Measurements from ENCODE around the gene HOXC5. TPM values are rescaled to one million over a fixed set of nuclear protein-coding genes. Genes with fewer than 3 reads are reported as not detected.

The HOXC5 gene
- total RNA-seq, 1 donor from 2014 or later = not detected

DNA sequence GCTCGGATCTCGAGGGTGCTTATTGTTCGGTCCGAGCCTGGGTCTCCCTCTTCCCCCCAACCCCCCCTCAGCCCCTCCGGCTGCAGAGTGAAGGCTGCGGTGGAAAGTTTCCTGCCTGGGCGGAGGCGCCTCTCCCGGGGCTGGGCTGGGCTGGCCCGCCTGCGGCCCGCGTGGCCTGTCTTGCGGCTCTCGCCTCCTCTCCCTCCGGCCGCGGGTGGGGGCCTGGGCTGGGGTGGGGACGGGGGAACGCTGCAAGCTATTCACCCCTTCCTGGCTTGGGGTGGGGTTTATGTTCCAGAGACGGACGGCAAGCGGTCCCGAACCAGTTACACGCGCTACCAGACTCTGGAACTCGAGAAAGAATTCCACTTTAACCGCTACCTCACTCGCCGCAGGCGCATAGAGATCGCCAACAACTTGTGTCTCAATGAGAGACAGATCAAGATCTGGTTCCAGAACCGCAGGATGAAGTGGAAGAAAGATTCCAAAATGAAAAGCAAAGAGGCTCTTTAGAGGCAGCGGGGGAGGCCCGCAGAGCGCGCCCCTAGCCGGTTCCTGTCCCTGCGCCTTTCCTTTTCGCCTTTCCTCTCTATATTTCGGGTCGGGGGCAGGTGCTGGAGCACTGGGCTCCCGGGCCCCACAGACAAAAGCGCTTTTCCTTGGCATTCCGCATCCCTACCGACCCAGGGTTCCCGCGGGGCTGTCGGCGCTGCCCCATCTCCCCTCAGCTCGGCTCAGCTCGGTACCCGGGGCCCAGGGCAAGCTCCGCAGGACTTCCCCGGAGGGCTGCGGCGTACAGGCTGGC, 1.3 kb downstream of the HOXC5 start:
- Mint-ChIP-seq H3K27ac (ENCODE audit: unreplicated experiment) (no peak overlapping the region), H3K27me3 (ENCODE audit: unreplicated experiment) (peaks cover 82% of the 10 kb centered on the region), H3K4me3 (ENCODE audit: unreplicated experiment) (no peak overlapping the region), H3K36me3 (ENCODE audit: unreplicated experiment) (no peaks in the 10 kb centered on the region), H3K9me3 (ENCODE audit: unreplicated experiment) (peaks cover 4% of the 10 kb centered on the region), H3K4me1 (ENCODE audit: unreplicated experiment) (peaks cover 21% of the 10 kb centered on the region)
- DNase-seq (ENCODE audit: extremely low spot score, unreplicated experiment) = no peak
- no peak for TF ChIP-seq CTCF (IDR thresholded peaks at IDR 0.05)

DNA sequence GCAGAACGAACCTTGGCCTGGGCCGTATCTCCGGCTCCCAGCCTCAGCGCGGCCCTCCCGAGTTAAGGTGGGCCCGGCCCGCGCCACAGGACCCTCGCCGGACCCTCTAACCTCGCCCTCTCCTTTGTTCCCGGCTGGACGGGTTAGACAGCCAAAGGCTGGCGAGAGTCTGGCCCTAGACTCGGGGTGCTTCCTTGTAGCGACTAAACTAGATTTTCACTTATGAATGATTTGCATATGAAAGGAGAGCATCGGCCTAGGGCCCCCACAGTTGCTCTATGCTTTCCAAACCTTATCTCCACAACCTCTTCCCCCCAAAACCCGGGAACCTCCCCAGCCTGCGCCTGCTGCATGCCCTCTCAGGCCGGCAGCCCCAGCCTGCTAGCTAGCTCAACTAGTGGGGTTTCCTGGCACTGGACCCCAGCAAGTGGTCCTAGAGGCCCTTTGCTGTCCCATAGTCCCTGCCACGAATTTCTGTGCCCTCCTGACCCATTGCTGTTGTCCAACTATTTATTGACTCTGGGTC, 2.0 kb downstream of the HOXC5 start:
- no peaks in the 10 kb centered on the region for H3K36me3 Mint-ChIP-seq (ENCODE audit: unreplicated experiment)
- TF ChIP-seq CTCF (IDR thresholded peaks at IDR 0.05) = no peak
- peaks cover 16% of the 10 kb centered on the region for H3K4me1 Mint-ChIP-seq (ENCODE audit: unreplicated experiment)
- no peak overlapping the region for H3K27ac Mint-ChIP-seq (ENCODE audit: unreplicated experiment)
- no peak overlapping the region for H3K4me3 Mint-ChIP-seq (ENCODE audit: unreplicated experiment)
- peaks cover 83% of the 10 kb centered on the region for H3K27me3 Mint-ChIP-seq (ENCODE audit: unreplicated experiment)
- DNase-seq (ENCODE audit: extremely low spot score, unreplicated experiment) = no peak
- peaks cover 4% of the 10 kb centered on the region for H3K9me3 Mint-ChIP-seq (ENCODE audit: unreplicated experiment)

DNA sequence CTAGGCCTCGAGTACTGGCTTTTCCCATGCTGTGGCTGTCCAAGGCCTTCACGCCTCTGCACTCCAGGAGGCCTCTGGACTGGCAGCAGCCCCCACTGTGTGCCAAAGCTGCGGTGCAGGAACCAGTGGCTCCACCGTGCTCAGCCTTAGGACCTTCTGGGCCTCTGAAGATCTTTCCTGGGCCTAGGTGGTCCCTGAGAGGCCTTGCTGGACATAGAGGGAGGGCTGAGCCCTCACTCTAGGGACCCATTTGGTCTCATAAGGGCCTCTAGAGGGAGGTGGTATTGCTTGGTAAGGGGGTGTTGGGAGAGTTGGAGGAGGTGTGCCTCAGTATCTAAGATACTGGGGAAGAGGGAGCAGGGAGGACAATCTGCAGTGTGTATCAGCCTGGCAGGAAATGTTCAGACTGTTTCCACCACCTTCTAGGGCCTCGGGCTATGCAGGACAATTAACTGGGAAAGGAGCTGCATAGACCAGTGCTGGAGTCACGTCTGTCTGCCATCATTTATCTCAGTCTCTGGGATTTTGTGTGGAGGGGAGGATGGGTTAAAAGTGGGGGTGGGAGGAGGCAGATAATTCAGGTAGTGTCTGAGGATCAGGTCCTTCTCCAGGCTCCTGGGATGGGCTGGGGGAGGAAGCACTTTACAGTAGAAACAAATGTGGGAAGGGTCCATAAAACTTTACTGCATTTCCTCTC, 2.9 kb downstream of the HOXC5 start:
- Mint-ChIP-seq H3K9me3 (ENCODE audit: unreplicated experiment) (peaks cover 4% of the 10 kb centered on the region), H3K4me1 (ENCODE audit: unreplicated experiment) (peaks cover 11% of the 10 kb centered on the region), H3K27ac (ENCODE audit: unreplicated experiment) (no peak overlapping the region), H3K36me3 (ENCODE audit: unreplicated experiment) (no peaks in the 10 kb centered on the region), H3K4me3 (ENCODE audit: unreplicated experiment) (no peak overlapping the region), H3K27me3 (ENCODE audit: unreplicated experiment) (peaks cover 86% of the 10 kb centered on the region)
- DNase-seq (ENCODE audit: extremely low spot score, unreplicated experiment) = no peak
- no peak for TF ChIP-seq CTCF (IDR thresholded peaks at IDR 0.05)

DNA sequence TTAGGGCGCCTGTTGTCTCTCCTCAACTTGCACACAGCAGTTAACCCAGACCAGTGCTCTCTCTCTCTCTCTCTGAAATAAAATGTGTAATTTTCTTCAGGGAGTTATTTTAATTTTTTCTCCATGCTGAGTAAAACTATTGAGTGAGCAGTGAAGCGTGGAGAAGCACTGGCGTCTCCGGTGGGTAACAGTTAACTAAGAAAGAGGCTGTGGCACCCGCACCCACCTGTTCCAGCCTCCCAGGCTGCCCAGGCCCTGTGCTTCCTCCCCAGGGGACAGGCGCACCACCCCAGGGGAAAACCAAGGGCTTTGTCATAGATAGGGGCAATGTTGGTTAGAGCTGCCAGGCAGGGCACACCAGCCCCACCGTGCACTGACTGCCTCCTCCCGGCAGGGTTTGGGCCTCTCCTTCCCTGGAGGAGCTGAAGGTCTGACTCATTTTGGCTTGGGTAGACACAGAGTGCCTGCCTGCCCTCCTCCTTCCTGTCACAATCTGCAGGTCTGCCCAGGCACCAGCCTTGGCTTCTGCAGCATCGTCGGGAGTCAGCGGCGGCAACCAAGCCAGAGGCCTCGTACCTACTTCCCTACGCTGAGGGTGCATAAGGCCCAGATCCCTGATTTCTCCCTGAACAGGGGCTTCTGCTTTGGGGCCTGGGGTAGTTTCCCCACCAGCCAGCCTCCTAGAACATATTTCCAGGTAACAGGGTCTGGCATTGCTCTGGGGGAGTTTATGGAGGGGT, 3.9 kb downstream of the HOXC5 start:
- Mint-ChIP-seq H3K27me3 (ENCODE audit: unreplicated experiment) (peaks cover 83% of the 10 kb centered on the region), H3K4me1 (ENCODE audit: unreplicated experiment) (peaks cover 7% of the 10 kb centered on the region), H3K4me3 (ENCODE audit: unreplicated experiment) (no peak overlapping the region), H3K27ac (ENCODE audit: unreplicated experiment) (no peak overlapping the region), H3K9me3 (ENCODE audit: unreplicated experiment) (peaks cover 4% of the 10 kb centered on the region), H3K36me3 (ENCODE audit: unreplicated experiment) (no peaks in the 10 kb centered on the region)
- TF ChIP-seq CTCF (IDR thresholded peaks at IDR 0.05) = no peak
- no peak for DNase-seq (ENCODE audit: extremely low spot score, unreplicated experiment)
